Measurements from ENCODE around the gene MRPL58. TPM values are rescaled to one million over a fixed set of nuclear protein-coding genes. Genes with fewer than 3 reads are reported as not detected.
"Not testable (repeated sequence)": the region's sequence is repeated elsewhere in the genome, so short reads cannot be mapped to it uniquely, and the experiment has no call there.

The MRPL58 gene
- total RNA-seq, 1 experiment from 2014 or later, result 135 TPM

DNA sequence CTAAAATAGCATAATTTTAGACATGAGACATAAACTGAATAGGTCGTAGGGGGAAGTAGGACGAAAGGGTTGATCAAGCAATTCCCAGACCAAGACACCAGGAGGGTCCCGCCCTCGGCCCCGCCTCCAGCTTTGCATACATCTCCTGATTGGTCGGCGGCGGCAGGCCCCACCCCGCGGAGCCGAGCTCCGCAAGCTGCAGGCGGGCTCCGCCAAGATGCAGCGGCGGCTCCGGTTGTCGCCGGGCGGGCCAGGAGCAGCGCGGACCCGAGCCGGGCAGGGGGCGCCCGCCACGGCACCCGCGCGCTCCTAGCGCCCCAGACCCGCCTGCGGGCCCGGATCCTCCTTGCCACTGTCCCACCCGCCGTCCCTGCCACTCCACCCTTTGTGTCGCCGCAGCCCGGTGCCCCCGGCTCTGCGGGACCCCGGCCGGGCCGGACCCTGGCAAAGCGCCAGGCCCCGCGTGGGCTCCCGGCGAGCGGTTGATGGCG, 25.0 kb upstream of the MRPL58 start, which contains the start of gene CDR2L:
TSS of gene CDR2L (plus strand) at position 215 of the 491 bp plus-strand sequence. CDS start 412 bp downstream, outside the sequence.
- DNase-seq (ENCODE audit: low spot score), result peak; percentile 86

DNA sequence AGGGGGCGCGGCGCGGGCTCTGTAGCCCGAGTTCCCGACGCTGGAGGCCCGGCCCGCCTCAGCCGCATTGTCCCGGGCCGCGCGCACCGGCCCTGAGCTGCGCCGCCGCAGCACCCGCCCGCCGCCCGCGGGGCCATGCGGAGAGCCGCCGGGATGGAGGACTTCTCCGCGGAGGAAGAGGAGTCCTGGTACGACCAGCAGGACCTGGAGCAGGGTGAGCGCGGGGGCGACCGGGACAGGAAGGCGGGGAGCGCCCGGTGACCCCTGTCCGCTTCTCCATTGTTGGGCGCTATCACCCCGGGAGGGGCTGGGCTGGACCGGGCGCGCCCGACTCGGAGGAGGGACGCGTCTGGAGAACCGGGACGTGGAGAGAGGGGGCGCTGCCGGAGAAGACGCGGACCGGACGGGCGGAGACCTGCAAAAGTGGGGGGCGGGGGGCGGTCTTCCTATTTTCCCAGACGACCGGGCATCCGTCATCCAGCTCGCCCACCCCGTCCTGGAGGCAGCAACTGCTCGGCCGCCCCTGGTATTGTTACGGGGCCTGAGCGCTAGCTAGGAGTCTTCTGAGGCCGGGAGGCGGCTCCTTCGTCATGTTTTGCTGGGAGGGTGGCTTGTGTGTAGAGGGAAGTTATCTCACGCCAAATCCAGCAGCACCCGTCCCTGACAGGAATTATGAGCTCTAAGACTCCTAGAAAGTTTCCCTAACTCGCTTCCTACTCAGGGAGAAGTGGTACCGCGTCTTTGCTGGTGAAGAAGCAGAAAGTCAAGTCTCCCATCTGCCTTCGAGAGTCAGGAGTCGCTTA, 24.4 kb upstream of the MRPL58 start:
- peak; percentile 62 for DNase-seq (ENCODE audit: low spot score)

DNA sequence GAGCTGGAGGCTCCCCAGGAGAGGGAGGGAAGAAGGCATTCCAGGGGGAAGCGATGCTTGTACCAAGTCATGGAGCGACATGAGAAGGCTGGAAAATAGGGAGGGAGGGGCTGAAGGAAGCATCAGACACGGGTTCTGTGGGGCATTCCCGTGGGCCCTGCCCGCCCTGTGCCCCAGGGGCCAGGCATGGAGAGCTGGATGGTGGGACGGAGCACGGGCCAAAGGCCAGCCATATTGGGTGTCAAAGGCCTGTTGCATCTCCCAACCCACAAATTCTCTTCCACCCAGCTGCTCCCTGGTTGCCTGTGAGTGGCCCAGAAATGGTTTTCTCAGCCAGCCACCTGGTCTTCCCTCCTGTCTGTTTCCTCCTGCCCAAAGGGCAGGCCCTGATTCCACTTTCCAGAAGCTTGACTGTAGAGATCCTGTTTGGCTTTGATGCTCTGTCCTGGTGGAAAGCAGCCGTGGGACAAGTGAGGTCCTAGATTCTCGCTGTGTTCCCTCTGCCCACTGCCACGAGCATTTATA, 21.8 kb upstream of the MRPL58 start:
- DNase-seq (ENCODE audit: low spot score), result no peak

DNA sequence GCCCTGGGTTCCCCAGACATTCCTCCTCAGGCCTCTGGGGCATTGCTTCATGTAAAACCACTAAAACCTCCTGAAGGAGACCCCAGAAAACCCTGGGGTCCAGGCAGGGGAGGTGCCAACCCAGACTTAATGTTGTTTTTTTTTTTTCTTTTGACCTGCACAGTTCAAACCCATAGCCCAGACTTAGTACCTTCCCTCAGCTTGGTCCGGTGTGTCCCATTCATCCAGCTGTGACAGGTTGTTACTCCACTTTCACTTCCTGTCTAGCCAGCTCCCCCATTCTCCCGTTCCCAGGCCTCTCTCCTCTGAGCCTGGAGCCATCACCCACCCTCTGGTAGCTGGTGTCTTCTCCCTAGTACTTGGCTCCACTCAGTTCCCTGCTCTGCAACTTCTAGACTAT, 20.2 kb upstream of the MRPL58 start:
- DNase-seq (ENCODE audit: low spot score), result peak; percentile 11

DNA sequence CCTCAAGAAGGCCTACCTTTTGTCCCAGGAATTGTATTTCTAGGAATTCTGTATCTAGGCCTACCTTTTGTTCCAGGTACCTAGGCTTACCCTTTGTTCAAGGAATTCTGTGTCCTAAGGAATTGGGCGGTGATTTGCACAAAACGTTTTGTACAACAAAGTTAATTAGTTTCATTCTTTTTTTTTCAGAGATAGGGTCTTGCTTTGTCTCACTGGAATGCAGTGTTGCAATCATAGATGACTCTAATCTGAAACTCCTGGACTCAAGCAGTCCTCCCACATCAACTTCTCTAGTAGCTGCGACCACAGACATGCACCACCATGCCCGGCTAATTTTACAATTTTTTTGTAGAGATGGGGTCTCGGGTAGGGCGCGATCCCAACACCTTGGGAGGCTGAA, 18.0 kb upstream of the MRPL58 start:
- DNase-seq (ENCODE audit: low spot score), result no peak

DNA sequence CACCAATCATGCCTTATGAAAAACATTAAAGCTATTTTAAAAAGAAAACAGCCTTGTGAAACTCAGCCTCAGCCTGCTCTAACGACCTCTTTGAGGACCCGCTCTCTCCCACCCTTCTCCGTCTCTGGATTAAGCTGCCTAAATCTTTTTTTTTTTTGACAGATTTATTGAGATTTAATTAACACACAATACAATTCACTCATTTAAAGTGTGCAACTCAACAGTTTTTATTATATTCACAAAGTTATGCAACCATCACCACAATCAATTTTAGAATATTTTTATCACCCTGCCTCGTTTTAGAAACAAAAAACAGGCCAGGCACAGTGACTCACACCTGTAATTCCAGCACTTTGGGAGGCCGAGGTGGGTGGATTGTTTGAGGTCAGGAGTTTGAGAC, 16.6 kb upstream of the MRPL58 start:
- DNase-seq (ENCODE audit: low spot score), result no peak

DNA sequence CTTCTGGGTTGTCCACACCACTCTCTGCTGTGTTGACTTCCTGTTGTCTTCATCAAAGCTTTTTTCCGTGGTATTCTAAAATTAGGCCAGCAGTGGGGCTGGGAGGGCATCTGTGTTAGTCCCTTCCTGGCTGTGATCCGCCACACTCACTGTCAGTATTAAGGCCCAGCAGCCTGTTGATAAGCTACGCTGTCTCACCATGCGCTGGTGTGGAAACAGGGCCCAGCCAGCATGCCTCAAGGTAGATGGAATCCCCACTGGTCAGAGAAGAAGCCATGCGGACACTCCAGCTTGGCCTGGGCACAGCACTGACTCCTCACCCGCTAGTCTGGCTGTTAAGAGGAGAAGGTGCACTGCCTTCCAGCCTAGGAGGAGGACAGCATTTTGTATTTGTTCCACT, 13.7 kb upstream of the MRPL58 start:
- DNase-seq (ENCODE audit: low spot score), result no peak

DNA sequence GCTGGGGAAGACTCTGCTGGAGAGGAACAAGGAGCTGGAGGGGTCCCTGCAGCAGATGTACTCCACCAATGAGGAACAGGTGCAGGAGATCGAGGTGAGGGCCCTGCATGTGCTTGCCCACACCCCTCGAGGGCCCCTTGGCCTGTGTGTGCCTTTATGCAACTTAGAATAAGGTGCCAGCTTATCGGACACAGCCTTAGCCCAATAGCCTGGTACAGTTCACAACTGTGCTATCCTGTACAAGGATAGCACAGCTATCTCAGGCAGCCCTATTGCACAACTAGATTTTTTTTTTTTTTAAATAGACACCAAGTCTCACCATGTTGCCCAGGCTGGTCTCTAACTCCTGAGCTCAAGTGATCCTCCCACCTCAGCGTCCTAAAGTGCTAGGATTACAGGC, 12.9 kb upstream of the MRPL58 start:
- DNase-seq (ENCODE audit: low spot score), result no peak

DNA sequence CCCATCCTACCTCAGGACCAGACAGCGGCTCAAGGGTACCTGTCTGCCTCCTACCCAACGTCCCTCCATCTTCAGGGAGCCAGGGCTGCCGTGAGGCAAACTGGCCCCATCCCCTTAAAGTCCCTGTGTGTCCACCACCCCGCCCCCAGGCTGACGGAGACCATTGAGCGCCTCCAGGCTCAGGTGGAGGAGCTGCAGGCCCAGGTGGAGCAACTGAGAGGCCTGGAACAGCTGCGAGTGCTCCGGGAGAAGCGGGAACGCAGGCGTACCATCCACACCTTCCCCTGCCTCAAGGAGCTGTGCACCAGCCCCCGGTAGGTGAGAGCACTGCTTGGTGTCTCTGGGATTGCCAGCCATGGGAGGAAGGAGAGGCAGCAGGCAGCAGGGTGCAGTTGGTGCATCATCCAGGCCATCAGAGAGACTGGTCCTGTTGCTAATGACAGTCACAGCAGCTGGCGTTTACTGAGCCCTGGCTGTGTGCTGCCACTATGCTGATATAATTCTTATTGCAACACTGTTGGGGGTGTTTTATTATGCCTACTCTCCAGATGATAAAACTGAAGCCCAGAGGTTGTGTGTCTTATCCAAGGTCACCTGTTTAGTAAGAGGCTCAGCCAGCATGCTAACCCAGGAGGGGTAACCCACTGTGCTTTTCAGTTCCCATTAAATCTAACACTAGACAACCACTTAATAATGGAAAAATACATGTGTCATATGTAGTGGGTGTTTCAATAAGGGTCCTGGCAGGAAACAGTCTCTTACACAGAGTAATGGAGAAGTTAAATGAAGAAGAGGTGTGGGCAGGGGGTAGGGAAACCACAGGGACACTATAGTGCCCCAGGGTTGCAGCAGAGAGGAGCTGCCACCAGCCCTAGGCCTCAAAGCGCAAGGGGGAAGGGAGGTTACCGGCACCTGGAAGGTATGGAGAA, 10.3 kb upstream of the MRPL58 start:
- no peak for DNase-seq (ENCODE audit: low spot score)

DNA sequence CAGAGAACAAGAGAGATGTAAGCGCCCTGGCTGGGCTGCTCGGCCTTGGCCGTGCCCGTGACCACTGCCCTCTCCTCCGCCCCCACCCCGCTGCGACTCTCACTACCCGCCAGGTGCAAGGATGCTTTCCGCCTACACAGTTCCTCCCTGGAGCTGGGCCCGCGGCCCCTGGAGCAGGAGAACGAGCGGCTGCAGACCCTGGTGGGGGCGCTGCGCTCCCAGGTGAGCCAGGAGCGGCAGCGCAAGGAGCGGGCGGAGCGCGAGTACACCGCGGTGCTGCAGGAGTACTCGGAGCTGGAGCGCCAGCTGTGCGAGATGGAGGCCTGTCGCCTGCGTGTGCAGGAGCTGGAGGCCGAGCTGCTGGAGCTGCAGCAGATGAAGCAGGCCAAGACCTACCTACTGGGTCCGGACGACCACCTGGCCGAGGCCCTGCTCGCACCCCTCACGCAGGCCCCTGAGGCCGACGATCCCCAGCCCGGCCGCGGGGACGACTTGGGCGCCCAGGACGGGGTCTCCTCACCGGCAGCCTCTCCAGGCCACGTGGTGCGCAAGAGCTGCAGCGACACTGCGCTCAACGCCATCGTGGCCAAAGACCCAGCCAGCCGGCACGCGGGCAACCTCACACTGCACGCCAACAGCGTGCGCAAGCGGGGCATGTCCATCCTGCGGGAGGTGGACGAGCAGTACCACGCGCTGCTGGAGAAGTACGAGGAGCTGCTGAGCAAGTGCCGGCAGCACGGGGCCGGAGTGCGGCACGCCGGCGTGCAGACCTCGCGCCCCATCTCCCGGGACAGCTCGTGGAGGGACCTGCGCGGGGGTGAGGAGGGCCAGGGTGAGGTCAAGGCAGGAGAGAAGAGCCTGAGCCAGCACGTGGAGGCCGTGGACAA, 9.2 kb upstream of the MRPL58 start:
- no peak for DNase-seq (ENCODE audit: low spot score)

DNA sequence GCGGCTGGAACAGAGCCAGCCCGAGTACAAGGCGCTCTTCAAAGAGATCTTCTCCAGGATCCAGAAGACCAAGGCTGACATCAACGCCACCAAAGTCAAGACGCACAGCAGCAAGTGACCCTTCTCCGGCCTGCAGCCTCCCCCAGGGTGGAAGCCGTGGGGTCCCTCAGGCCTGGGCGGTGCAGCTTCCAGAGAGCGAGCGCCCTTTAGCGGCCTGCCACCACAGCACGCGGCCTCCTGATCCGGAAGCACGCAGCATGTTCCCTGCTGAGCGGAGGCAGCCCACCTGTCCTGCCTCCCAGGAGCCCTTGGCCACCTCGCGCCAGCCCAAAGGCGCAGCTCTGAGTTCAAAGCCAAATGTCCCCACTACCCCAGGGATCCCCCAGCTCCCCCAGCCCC, 8.5 kb upstream of the MRPL58 start:
- no peak for DNase-seq (ENCODE audit: low spot score)

DNA sequence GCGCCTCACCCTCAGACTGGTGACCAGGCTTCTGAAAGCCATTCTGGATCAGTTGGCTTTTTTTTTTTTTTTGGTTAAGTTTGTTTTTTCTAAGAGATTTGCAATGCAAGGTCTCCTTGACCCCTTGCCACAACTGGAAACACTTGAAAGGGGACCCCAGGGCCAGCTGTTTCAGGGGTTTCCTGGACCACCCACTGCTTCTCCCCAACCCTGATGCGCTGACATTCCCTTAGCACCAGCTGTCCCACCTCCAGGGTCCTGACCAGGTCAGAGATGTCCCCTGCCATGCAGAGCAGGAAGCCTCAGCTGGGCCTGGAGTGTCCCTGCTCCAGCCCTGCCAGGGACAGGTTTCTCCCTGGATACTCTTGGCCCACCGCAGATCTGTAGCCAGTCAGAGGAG, 8.1 kb upstream of the MRPL58 start:
- no peak for DNase-seq (ENCODE audit: low spot score)

DNA sequence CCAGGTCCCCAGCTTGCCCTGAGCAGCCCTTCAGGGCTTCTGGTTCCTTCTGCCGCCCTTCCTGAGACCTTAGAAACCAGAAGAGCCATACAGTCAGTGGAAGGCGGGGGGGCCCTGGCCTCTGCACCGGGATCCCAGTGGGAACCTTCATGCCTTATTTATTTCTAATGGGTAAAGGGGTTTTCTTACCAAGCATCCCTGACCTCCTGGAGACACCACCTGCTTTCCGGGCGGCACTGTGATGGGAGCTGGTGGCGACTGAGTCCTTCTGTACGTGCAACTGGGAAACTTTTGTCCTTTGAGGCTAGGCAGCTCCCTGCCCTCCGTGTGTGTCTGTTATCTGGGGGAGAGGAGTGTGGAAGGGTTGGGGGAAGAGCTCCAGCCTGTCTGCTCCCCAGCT, 7.2 kb upstream of the MRPL58 start:
- no peak for DNase-seq (ENCODE audit: low spot score)

DNA sequence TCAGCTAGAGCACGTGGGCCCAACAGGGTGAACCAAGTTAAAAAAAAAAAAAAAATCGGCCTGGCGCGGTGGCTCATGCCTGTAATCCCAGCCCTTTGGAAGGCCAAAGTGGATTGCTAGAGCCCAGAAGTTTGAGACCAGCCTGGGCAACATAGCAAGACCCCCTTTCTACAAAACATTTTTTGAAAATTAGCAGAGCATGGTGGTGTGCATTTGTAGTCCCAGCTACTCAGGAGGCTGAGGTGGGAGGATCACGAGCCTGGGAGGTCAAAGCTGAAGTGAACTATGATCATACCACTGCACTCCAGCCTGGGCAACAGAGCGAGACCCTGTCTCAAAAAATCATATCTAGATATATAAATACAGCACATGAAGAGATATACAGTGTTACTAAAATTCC, 6.4 kb upstream of the MRPL58 start:
- not testable (repeated sequence) for DNase-seq (ENCODE audit: low spot score)

DNA sequence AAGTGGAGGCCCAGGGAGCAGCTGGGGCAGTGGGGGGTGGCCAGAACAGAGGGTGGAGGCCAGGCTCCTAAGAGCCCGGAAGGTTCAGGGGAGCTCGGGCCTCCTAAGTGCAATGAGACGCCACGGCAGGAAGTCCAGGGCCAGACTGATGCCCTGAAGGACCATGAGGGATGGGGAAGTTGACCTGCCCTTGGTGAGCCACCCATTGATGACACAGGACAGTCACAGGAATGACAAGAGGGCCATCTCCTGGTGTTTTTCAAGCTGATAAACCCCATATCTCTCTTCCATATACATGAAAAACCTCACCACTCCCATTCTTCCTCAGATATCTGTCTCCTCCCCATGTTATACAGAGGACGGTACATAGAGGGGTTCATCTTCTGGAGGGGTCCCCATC, 5.8 kb upstream of the MRPL58 start:
- no peak for DNase-seq (ENCODE audit: low spot score)

DNA sequence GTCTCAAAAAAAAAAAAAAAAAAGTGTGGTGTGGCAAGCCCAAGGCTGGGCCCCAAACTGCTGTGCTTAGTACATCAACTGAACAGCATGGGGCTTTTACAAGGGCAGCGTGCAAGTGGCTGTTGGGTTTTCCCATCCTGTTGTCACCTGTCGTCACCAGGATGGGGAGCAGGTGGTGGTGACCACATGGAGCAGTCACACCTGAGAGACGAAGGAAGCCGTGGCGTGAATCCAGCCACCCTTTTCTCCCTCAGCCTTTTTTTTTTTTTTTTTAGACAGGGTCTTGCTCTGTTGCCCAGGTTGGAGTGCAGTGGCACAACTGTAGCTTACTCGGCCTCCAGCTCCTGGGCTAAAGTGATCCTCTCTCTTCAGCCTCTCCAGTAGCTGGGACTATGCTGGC, 4.1 kb upstream of the MRPL58 start:
- no peak for DNase-seq (ENCODE audit: low spot score)

DNA sequence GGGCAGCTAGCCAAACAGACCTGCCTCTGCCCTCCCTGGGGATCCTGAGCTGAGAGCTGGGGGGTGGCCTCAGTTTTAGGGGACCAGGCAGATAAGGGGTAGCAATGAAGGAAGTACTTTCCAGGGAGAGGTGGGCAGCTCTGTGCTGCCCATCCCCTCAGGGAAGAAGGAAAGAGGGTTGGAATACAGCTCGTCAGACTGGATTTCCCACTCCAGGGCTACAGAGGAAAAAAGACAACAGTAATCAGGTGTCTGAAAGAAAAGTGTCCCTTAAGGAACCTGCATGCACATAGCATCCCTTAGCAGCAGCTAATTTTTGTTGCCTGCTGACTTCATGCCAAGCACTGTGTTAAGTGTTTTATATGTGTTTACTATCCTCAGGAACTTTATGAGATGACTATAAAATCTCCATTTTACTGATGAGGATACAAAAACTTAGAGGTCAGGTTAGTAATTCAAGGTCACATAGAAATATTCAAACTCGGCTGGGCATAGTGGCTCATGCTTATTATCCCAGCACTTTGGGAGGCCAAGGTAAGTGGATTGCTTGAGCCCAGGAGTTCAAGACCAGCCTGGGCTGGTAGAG, 3.2 kb upstream of the MRPL58 start:
- DNase-seq (ENCODE audit: low spot score), result no peak

DNA sequence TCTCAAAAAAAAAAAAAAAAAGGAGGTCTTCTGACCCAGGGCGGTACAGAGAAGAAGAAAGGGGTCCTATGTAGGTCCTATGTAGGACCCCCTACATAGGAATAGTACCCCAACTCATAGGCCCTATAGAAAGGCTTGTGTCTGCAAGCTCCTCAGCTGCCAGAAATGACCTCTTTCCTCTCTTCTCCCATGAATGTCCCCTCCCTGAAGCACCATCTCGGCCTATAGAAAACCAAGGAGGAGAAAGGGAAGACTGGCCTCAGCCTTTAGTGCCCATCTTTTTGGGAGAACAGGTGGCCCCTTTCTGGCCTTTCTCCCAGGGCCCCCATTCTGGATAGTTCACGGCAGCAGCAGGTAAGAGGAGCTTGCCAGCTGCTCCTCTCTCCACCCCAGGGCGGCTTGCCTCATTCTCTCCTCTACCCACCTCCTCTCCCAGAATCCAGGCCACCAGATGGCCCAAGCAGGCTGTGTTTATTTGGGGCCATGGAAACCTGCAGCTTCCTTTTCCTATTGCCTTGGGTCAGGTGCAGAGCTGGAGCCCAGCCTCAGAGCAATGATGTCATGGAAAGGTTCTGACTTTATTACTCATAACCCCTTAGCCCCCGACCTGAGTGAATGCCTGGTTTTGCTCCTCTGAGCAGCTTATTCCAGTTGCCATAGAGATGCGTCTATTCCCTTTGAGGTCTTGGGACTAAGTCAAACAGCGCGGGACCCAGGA, 1.6 kb upstream of the MRPL58 start:
- no peak for DNase-seq (ENCODE audit: low spot score)

DNA sequence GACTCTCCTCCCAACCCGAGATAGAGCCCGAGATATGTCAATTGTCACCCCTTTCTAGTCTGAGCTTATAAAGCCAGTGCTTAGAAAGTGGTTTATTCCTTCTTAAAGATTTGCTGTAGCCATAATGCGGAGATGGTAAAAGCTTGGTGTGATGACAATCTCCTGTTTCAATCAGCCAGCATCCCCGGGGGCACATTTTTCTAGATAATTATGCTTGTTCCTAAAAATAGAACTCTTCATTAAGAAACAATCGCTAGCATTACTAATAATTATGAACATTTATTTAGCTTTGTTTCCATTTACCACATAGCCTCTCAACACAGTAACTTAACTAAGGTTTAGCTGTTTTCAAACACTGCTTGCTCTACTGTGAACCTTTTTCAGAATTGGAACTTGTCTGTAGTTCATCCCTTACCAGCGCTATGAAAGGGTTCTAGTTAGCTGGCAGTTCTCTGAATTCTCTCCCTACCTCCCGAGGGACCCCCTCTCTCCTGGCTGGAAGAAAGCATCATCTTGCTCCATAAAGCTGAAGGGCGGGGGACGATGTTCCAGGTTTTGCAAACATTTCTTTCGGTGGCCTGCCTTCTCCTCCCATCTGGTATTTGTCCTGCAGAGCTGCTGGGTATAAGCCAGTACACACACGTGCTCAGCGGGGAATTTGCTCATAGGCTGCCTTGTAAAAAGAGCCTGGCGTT, 922 bp upstream of the MRPL58 start:
- DNase-seq (ENCODE audit: low spot score), result no peak

DNA sequence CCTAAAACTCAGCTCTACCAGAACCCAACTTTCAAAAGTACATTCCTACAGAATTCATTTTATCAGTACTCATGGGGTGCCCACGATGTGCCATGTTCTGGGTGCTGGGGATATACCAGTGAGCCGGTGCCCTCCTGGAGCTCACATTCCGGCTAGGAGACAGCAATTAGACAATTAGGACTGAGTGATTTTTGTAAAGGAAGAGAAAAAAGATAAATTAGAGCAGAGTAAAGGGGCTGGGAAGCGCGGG, 449 bp upstream of the MRPL58 start:
- no peak for DNase-seq (ENCODE audit: low spot score)

All from A172 (cell line).